K562 (cell line): ENCODE results near the gene TCF19. TPM values are rescaled to one million over a fixed set of nuclear protein-coding genes. Genes with fewer than 3 reads are reported as not detected.

Experiments used
- BCL6 ChIP-seq: fragments of 250-450 bp; sonication (Bioruptor Pico); IDR thresholded peaks from 2 replicates; pipeline ENCODE4 v1.4.0; 2020
- C11orf30 ChIP-seq: fragments of 450-650 bp; IDR thresholded peaks from 2 replicates; pipeline ENCODE4 v1.6.1; 2016; ENCODE audit warnings: low read depth, mild to moderate bottlenecking
- CHD1 ChIP-seq: fragments of 200-600 bp; sonication (generic); IDR thresholded peaks from one replicate; pipeline ENCODE4 v1.6.1; 2012; ENCODE audit warnings: mild to moderate bottlenecking, moderate library complexity, low read length, inconsistent platforms
- E2F3 ChIP-seq: fragments of 250-450 bp; sonication (Bioruptor Pico); IDR thresholded peaks from 2 replicates; pipeline ENCODE4 v1.4.0; 2020; ENCODE audit warnings: mild to moderate bottlenecking
- FOSL1 ChIP-seq: fragments of 200-800 bp; sonication (Bioruptor generic); conservative IDR thresholded peaks from 2 replicates; pipeline ENCODE4 v1.6.1; 2016; ENCODE audit warnings: missing genetic modification characterization, missing compliant biosample characterization
- JUND ChIP-seq, 2 experiments: IDR thresholded peaks; 2 replicates in 1 of 2; 3 replicates in 1 of 2; pipeline ENCODE4 v1.6.1; 2011; ENCODE audit warnings: borderline replicate concordance in 2 of 2, low read depth in 2 of 2, low read length in 2 of 2, improper control_type of control experiment in 1 of 2, missing biosample characterization in 1 of 2, missing genetic modification characterization in 1 of 2, missing genetic modification reagents in 1 of 2
- KDM1A ChIP-seq, 2 experiments: fragments of 450-650 bp; IDR thresholded peaks; 2 replicates each; pipeline ENCODE4 v1.6.1; 2016; ENCODE audit warnings: mild to moderate bottlenecking in 2 of 2
- MAFK ChIP-seq: IDR thresholded peaks from 2 replicates; pipeline ENCODE4 v1.6.1; 2011; ENCODE audit warnings: low read length, improper control_type of control experiment
- PHB ChIP-seq: fragments of 250-450 bp; sonication (Bioruptor Pico); IDR thresholded peaks from 2 replicates; pipeline ENCODE4 v1.5.0; 2021
- ZBTB17 ChIP-seq: fragments of 450-650 bp; formaldehyde crosslinking; IDR thresholded peaks from 2 replicates; pipeline ENCODE4 v1.4.0; 2020; ENCODE audit warnings: mild to moderate bottlenecking
- ZNF140 ChIP-seq: fragments of 250-450 bp; sonication (Bioruptor Pico); IDR thresholded peaks from 2 replicates; pipeline ENCODE4 v1.8.0; 2021; ENCODE audit warnings: moderate library complexity, mild to moderate bottlenecking, inconsistent platforms
- polyA plus RNA-seq, 8 experiments: library from polyadenylated mRNA; depleted of rRNA in 4 of 8; stranded (reverse) in 5 of 8; unstranded in 3 of 8; fragments of >200 nt; fragmentation: Nextera tagmentation in 2 of 8; fragmentation: Illumina TruSeq in 1 of 8; extraction: Ambion mirVana in 2 of 8; extraction: Trizol in 1 of 8; gene quantifications; 2 replicates each; pipeline versions ENCODE4 v1.2.1 to v1.2.3, GENCODE V29; 2011 to 2014; ENCODE audit warnings: inconsistent platforms in 1 of 8, missing spikeins in 1 of 8
- total RNA-seq, 7 experiments: library from RNA; depleted of rRNA in 6 of 7; stranded (reverse); fragments of >200 nt in 6 of 7; fragmentation: Illumina TruSeq in 2 of 7; extraction: Trizol in 2 of 7; gene quantifications; 2 replicates each; pipeline versions ENCODE4 v1.2.1 to v1.2.3, GENCODE V29; 2011 to 2021; ENCODE audit warnings: low replicate concordance in 1 of 7
- TF ChIP-seq, protein P1 (sequence below), 2 experiments: fragments of 450-650 bp in 1 of 2; sonication (generic) in 1 of 2; formaldehyde crosslinking in 1 of 2; IDR thresholded peaks in 1 of 2; conservative IDR thresholded peaks in 1 of 2; 2 replicates each; pipeline versions ENCODE4 v1.6.1 to v1.8.1; 2016 to 2023; ENCODE audit warnings: mild to moderate bottlenecking in 2 of 2, moderate library complexity in 2 of 2, inconsistent platforms in 1 of 2, missing genetic modification reagents in 1 of 2
- TF ChIP-seq, protein P2 (sequence below): fragments of 250-450 bp; sonication (Bioruptor Pico); IDR thresholded peaks from 2 replicates; pipeline ENCODE4 v1.5.0; 2022; ENCODE audit warnings: mild to moderate bottlenecking

The TCF19 gene
- total and polyA plus RNA-seq, 9 of the 15 experiments (the other 6 are each of a cell fraction or from before 2014, with no cell fraction given): 4.2 to 42.5 (median 25.7) TPM

DNA sequence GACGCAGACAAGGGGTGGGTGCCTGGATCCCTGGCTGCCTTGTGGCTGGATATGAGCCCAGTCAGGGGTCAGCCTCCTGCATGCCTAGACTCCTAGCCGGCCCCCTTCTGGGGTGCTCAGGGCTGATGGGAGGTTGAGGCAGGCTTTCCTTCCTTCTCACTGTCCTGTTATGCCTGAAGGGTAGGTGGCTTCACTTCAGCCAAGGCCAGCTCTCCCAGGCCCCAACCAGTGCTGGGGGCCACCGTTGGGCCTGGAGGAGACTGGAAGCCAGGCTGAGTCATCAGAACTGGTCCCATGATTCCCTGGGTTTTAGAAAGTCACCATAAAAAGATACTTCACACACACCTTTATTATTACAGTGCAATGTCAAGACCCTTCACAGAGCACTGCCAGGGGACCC is 15.0 kb downstream of the TCF19 start (continued):
- TF ChIP-seq, protein P1, sequence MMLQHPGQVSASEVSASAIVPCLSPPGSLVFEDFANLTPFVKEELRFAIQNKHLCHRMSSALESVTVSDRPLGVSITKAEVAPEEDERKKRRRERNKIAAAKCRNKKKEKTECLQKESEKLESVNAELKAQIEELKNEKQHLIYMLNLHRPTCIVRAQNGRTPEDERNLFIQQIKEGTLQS (IDR thresholded peaks at IDR 0.05): peak; percentile 67; the same call in 1 of the 2 replicates
- TF ChIP-seq, protein P1 (CRISPR knock-in tag; conservative IDR thresholded peaks at IDR 0.05): no peak
- TF ChIP-seq MAFK (peak; percentile 41; the same call in 1 of the 2 replicates), CHD1 (no peak), BCL6 (no peak), KDM1A (IDR thresholded peaks at IDR 0.05) (no peak), JUND (IDR thresholded peaks at IDR 0.05; ENCODE audit: borderline replicate concordance, low read depth, low read length) (peak; percentile 85), JUND (tag; IDR thresholded peaks at IDR 0.05; ENCODE audit: borderline replicate concordance, low read depth, low read length) (peak; percentile 55; the same call in 1 of the 3 replicates), C11orf30 (peak; percentile 69), FOSL1 (peak; percentile 77), ZNF140 (CRISPR knock-in tag) (no peak), ZBTB17 (CRISPR knock-in tag) (0 out of 2 replicates have a peak, but pooled peaks have one; percentile 39), PHB (CRISPR knock-in tag) (no peak), E2F3 (CRISPR knock-in tag) (no peak)
- TF ChIP-seq, protein P2, sequence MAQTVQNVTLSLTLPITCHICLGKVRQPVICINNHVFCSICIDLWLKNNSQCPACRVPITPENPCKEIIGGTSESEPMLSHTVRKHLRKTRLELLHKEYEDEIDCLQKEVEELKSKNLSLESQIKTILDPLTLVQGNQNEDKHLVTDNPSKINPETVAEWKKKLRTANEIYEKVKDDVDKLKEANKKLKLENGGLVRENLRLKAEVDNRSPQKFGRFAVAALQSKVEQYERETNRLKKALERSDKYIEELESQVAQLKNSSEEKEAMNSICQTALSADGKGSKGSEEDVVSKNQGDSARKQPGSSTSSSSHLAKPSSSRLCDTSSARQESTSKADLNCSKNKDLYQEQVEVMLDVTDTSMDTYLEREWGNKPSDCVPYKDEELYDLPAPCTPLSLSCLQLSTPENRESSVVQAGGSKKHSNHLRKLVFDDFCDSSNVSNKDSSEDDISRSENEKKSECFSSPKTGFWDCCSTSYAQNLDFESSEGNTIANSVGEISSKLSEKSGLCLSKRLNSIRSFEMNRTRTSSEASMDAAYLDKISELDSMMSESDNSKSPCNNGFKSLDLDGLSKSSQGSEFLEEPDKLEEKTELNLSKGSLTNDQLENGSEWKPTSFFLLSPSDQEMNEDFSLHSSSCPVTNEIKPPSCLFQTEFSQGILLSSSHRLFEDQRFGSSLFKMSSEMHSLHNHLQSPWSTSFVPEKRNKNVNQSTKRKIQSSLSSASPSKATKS (CRISPR knock-in tag): no peak
